Adrenal gland (tissue), 5 donors: ENCODE results near the gene TBC1D22A.

ENCODE experiments used
- CTCF ChIP-seq, 6 experiments: fragments of 450-650 bp in 4 of 6; fragments of 200-600 bp in 2 of 6; sonication (generic) in 1 of 6; IDR thresholded peaks; 1 replicate in 5 of 6; 2 replicates in 1 of 6; pipeline versions ENCODE4 v1.5.1 to v1.8.0; 2016 to 2021; ENCODE audit warnings: antibody characterized with exemption in 6 of 6, mild to moderate bottlenecking in 2 of 6, moderate library complexity in 1 of 6
- POLR2A ChIP-seq, 2 donors: fragments of 450-650 bp; IDR thresholded peaks; one replicate each; pipeline ENCODE4 v1.6.1; 2017; ENCODE audit warnings: antibody characterized with exemption in 2 of 2, mild to moderate bottlenecking in 2 of 2, moderate library complexity in 1 of 2
- donor health status: DM: no; HTN: no; CAD: no.

GRCh38 chr22:47210112-47210657 is 447.7 kb downstream of the TBC1D22A start:
- TF ChIP-seq CTCF (IDR thresholded peaks at IDR 0.05) (no peak), POLR2A (IDR thresholded peaks at IDR 0.05) (no peak)
